Immature natural killer cell (primary cell): ENCODE data around the gene SYNRG. TPM values are rescaled to one million over a fixed set of nuclear protein-coding genes. Genes with fewer than 3 reads are reported as not detected.

ENCODE experiments used
- DNase-seq, 3 donors: peaks; one replicate each; pipeline ENCODE4 v3.0.0; 2022; ENCODE audit warnings: mixed read lengths in 1 of 3
- H3K27ac Mint-ChIP-seq, 6 donors: one replicate each; pipeline ENCODE4 v1.8.0; 2020; ENCODE audit warnings: mixed read lengths in 6 of 6, mild to moderate bottlenecking in 5 of 6, inconsistent platforms in 4 of 6, moderate library complexity in 3 of 6
- H3K27me3 Mint-ChIP-seq, 3 donors: one replicate each; pipeline ENCODE4 v1.8.0; 2020 to 2021; ENCODE audit warnings: low read depth in 3 of 3, mild to moderate bottlenecking in 3 of 3, mixed read lengths in 3 of 3, moderate library complexity in 3 of 3, inconsistent platforms in 1 of 3
- H3K36me3 Mint-ChIP-seq, 3 donors: one replicate each; pipeline ENCODE4 v1.8.0; 2020; ENCODE audit warnings: mixed read lengths in 3 of 3, inconsistent platforms in 2 of 3, mild to moderate bottlenecking in 2 of 3
- H3K4me1 Mint-ChIP-seq, 2 donors: one replicate each; pipeline ENCODE4 v1.8.0; 2020; ENCODE audit warnings: inconsistent platforms in 2 of 2, mild to moderate bottlenecking in 2 of 2, mixed read lengths in 2 of 2, moderate library complexity in 1 of 2
- H3K4me3 Mint-ChIP-seq, 5 donors: one replicate each; pipeline ENCODE4 v1.8.0; 2020; ENCODE audit warnings: mild to moderate bottlenecking in 5 of 5, mixed read lengths in 5 of 5, inconsistent platforms in 3 of 5, moderate library complexity in 3 of 5
- H3K9me3 Mint-ChIP-seq, 6 donors: one replicate each; pipeline ENCODE4 v1.8.0; 2020; ENCODE audit warnings: mild to moderate bottlenecking in 6 of 6, mixed read lengths in 6 of 6, inconsistent platforms in 4 of 6, moderate library complexity in 3 of 6
- polyA plus RNA-seq, 3 donors: library from polyadenylated mRNA; unstranded; fragments of 300-500 nt; fragmentation: Illumina TruSeq; gene quantifications; one replicate each; pipeline ENCODE4 v1.2.3, GENCODE V29; 2021

SYNRG gene
- polyA plus RNA-seq, 3 donors from 2014 or later = 32.8 to 118 (median 58.7) TPM

DNA sequence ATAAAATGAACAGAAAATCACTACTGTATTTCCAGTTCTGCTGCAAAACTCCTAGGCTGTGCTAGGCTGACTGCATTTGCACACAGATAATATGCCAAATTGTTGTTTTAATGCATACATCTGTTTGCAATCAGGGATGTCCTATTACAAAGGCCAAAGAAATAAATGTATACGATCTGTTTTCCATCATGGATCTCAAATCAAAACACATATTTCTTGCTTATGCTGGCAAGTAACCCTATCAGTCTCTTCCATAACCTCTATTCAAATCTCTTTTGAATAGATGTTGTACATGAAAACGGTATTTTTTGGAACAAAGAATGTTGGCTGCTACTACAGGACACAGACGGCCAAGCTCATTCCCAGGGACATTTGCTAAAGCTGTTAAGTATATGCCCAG lies 62.9 kb downstream of the SYNRG start:
- Mint-ChIP-seq H3K4me1 (peaks cover 25 to 68% of the 10 kb centered on the region in 2 donors), H3K27ac (peak overlapping the region in 3 of 6 donors; percentile 37 to 77 (median 58)), H3K9me3 (no peaks in the 10 kb centered on the region), H3K27me3 (no peaks in the 10 kb centered on the region), H3K4me3 (no peak overlapping the region), H3K36me3 (peaks cover 0 to 24% (median 0%) of the 10 kb centered on the region in 3 donors)
- DNase-seq = no peak

GRCh38 chr17:37545486-37545885 lies 63.7 kb downstream of the SYNRG start:
- Mint-ChIP-seq H3K27me3 (no peaks in the 10 kb centered on the region), H3K4me1 (peaks cover 18 to 60% of the 10 kb centered on the region in 2 donors), H3K4me3 (no peak overlapping the region), H3K9me3 (no peaks in the 10 kb centered on the region), H3K27ac (no peak overlapping the region), H3K36me3 (peaks cover 5 to 27% (median 5%) of the 10 kb centered on the region in 3 donors)
- DNase-seq = no peak

DNA sequence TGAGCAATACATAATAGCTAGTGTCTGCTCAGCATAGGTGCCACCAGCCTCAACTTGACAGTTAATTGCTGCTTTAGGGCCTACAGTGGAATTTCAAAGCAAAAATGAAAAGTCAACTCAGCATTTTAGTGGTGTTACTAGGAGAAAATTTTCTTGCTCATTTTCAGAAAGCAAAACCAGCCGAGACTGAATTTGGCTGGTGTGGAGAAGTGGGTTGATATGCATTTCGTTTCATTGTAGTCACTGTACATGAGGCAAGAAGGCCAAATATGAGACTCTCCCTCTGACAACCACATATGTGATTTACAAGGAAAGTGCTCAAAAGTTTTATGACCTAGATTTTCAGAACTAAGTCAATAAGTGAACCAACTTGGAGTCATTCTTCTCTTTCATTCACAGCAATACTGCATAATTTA lies 65.6 kb downstream of the SYNRG start:
- DNase-seq = no peak
- Mint-ChIP-seq H3K36me3 (peaks cover 5 to 29% (median 5%) of the 10 kb centered on the region in 3 donors), H3K4me1 (peaks cover 12 to 45% of the 10 kb centered on the region in 2 donors), H3K4me3 (no peak overlapping the region), H3K27me3 (no peaks in the 10 kb centered on the region), H3K27ac (no peak overlapping the region), H3K9me3 (no peaks in the 10 kb centered on the region)

- H3K27ac Mint-ChIP-seq = peak overlapping the region in 4 of 6 donors; percentile 11 to 48 (median 33)
- DNase-seq = no peak
- H3K4me1 Mint-ChIP-seq = peaks cover 9 to 34% of the 10 kb centered on the region in 2 donors
- H3K36me3 Mint-ChIP-seq = peaks cover 15 to 42% (median 16%) of the 10 kb centered on the region in 3 donors
- H3K9me3 Mint-ChIP-seq = no peaks in the 10 kb centered on the region
- H3K27me3 Mint-ChIP-seq = peaks cover 0 to under 1% (median 0%) of the 10 kb centered on the region in 3 donors
- H3K4me3 Mint-ChIP-seq = no peak overlapping the region
Observed at GRCh38 chr17:37541880-37542660, 67.1 kb downstream of the SYNRG start.

GRCh38 chr17:37538981-37539659 lies 70.1 kb downstream of the SYNRG start:
- H3K27ac Mint-ChIP-seq = no peak overlapping the region
- peaks cover 21 to 58% (median 30%) of the 10 kb centered on the region in 3 donors for H3K36me3 Mint-ChIP-seq

GRCh38 chr17:37535906-37536305 lies 73.3 kb downstream of the SYNRG start:
- Mint-ChIP-seq H3K4me3 (no peak overlapping the region), H3K9me3 (no peaks in the 10 kb centered on the region), H3K27ac (peak overlapping the region in 2 of 6 donors; percentile 42 to 72), H3K36me3 (peaks cover 22 to 47% (median 35%) of the 10 kb centered on the region in 3 donors), H3K27me3 (peaks cover 0 to 3% (median 2%) of the 10 kb centered on the region in 3 donors), H3K4me1 (no peaks in the 10 kb centered on the region)
- no peak for DNase-seq

More at GRCh38 chr17:37538981-37539659, 70.1 kb downstream of the SYNRG start:
- no peak for DNase-seq
- no peaks in the 10 kb centered on the region for H3K9me3 Mint-ChIP-seq
- no peak overlapping the region for H3K4me3 Mint-ChIP-seq
- peaks cover 4 to 15% of the 10 kb centered on the region in 2 donors for H3K4me1 Mint-ChIP-seq
- H3K27me3 Mint-ChIP-seq = peaks cover 0 to 3% (median 0%) of the 10 kb centered on the region in 3 donors

- H3K27me3 Mint-ChIP-seq = peaks cover 0 to 3% (median 2%) of the 10 kb centered on the region in 3 donors
- peaks cover 0 to 10% of the 10 kb centered on the region in 2 donors for H3K4me1 Mint-ChIP-seq
- no peaks in the 10 kb centered on the region for H3K9me3 Mint-ChIP-seq
- H3K4me3 Mint-ChIP-seq = no peak overlapping the region
- H3K27ac Mint-ChIP-seq = peak overlapping the region; percentile 4 to 74 (median 40)
- DNase-seq = no peak
- peaks cover 14 to 38% (median 33%) of the 10 kb centered on the region in 3 donors for H3K36me3 Mint-ChIP-seq
Observed at GRCh38 chr17:37532756-37533155, 76.5 kb downstream of the SYNRG start.

- Mint-ChIP-seq H3K4me3 (no peak overlapping the region), H3K9me3 (no peaks in the 10 kb centered on the region), H3K27me3 (peaks cover 0 to 2% (median 0%) of the 10 kb centered on the region in 3 donors), H3K36me3 (peaks cover 3 to 28% (median 20%) of the 10 kb centered on the region in 3 donors), H3K4me1 (peaks cover 0 to 15% of the 10 kb centered on the region in 2 donors), H3K27ac (peak overlapping the region in 3 of 6 donors; percentile 26 to 53 (median 43))
- DNase-seq = no peak
Observed at GRCh38 chr17:37530420-37530819, 78.8 kb downstream of the SYNRG start.

DNA sequence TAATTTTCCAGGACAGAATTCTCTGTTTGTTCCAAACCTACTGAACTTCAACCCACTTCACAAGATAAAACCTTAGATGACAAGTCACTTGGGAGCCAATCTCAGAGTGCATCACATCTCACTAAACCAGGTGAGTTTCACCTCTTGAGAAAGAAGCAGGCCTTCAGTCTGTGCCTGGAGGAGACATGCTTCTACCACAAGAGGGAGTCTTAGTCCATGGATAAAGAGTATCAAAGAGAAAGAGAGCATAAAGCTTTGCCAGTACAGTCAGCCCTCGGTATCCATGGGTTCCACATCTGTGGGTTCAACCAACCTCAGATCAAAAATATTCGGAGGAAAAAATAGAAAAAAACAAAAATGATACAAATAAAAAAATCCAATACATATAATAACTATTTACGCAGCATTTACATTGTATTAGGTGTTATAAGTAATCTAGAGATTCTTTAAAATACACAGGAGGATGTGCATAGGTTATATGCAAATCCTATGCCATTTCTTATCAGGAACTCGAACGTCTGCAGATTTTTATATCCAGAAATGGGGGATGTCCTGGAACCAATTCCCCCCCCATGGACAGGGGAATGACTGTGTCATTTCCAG lies 81.9 kb downstream of the SYNRG start:
- peaks cover 0 to 2% (median 0%) of the 10 kb centered on the region in 3 donors for H3K27me3 Mint-ChIP-seq
- H3K36me3 Mint-ChIP-seq = peaks cover 0 to 35% (median 27%) of the 10 kb centered on the region in 3 donors
- H3K4me3 Mint-ChIP-seq = no peak overlapping the region
- H3K9me3 Mint-ChIP-seq = no peaks in the 10 kb centered on the region
- H3K4me1 Mint-ChIP-seq = peaks cover 8 to 29% of the 10 kb centered on the region in 2 donors
- DNase-seq = peak; percentile 9 to 24 (median 22)
- peak overlapping the region in 1 of 6 donors; percentile 53 for H3K27ac Mint-ChIP-seq

- H3K27me3 Mint-ChIP-seq = peaks cover 0 to 2% (median 0%) of the 10 kb centered on the region in 3 donors
- DNase-seq = no peak
- peaks cover 24 to 38% of the 10 kb centered on the region in 2 donors for H3K4me1 Mint-ChIP-seq
- peaks cover 0 to 38% (median 27%) of the 10 kb centered on the region in 3 donors for H3K36me3 Mint-ChIP-seq
- peak overlapping the region; percentile 9 to 65 (median 41) for H3K27ac Mint-ChIP-seq
- no peaks in the 10 kb centered on the region for H3K9me3 Mint-ChIP-seq
- no peak overlapping the region for H3K4me3 Mint-ChIP-seq
Observed at GRCh38 chr17:37523715-37524219, 85.5 kb downstream of the SYNRG start.

DNA sequence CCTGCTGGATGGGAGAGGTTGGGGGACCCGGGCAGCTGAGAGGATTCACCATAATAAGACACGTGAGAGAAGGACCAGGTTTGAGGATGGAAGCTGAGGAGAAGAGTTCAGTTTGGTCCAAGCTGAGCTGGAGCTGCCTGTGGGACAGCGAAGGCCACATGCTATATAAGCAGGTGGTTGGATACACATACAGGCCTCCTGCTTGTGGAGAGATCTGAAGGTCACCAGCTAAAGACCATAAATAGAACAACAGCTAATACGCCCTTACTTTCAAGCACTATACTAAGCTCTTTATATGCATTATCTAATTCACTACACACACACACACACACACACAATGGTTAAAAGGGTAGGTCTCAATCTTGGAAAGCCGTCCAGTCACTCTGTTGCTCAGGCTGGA lies 87.4 kb downstream of the SYNRG start:
- H3K4me1 Mint-ChIP-seq = peaks cover 24 to 52% of the 10 kb centered on the region in 2 donors
- H3K27ac Mint-ChIP-seq = peak overlapping the region in 3 of 6 donors; percentile 9 to 80 (median 65)
- DNase-seq = no peak
- H3K9me3 Mint-ChIP-seq = no peaks in the 10 kb centered on the region
- H3K36me3 Mint-ChIP-seq = peaks cover 8 to 45% (median 32%) of the 10 kb centered on the region in 3 donors
- H3K4me3 Mint-ChIP-seq = no peak overlapping the region
- peaks cover 0 to 2% (median 0%) of the 10 kb centered on the region in 3 donors for H3K27me3 Mint-ChIP-seq

- Mint-ChIP-seq H3K36me3 (peaks cover 8 to 43% (median 27%) of the 10 kb centered on the region in 3 donors), H3K4me1 (peaks cover 24 to 46% of the 10 kb centered on the region in 2 donors), H3K27ac (peak overlapping the region; percentile 32 to 88 (median 60)), H3K4me3 (no peak overlapping the region), H3K27me3 (peaks cover 0 to 2% (median 0%) of the 10 kb centered on the region in 3 donors), H3K9me3 (no peaks in the 10 kb centered on the region)
- DNase-seq = no peak
Observed at GRCh38 chr17:37520174-37520573, 89.0 kb downstream of the SYNRG start.
